GM23338 (cell line): ENCODE data around the gene NRF1.
"Not testable (repeated sequence)": the region's sequence is repeated elsewhere in the genome, so short reads cannot be mapped to it uniquely, and the experiment has no call there.

Experiments
- CTCF ChIP-seq, 2 experiments: fragments of 200-600 bp in 1 of 2; sonication (generic) in 1 of 2; conservative IDR thresholded peaks; 2 replicates each; pipeline versions ENCODE4 v1.5.1 to v1.6.1; 2016 to 2017; ENCODE audit warnings: antibody characterized with exemption in 2 of 2, low read depth in 2 of 2, mild to moderate bottlenecking in 2 of 2, moderate library complexity in 1 of 2
- EZH2phosphoT487 ChIP-seq: fragments of 200-600 bp; sonication (generic); IDR thresholded peaks from one replicate; pipeline ENCODE4 v1.8.1; 2018; ENCODE audit warnings: antibody characterized with exemption; ENCODE audit not compliant: unreplicated experiment
- POLR2AphosphoS5 ChIP-seq: IDR thresholded peaks from 2 replicates; pipeline ENCODE4 v1.6.1; 2016; ENCODE audit warnings: antibody characterized with exemption, low read depth

DNA sequence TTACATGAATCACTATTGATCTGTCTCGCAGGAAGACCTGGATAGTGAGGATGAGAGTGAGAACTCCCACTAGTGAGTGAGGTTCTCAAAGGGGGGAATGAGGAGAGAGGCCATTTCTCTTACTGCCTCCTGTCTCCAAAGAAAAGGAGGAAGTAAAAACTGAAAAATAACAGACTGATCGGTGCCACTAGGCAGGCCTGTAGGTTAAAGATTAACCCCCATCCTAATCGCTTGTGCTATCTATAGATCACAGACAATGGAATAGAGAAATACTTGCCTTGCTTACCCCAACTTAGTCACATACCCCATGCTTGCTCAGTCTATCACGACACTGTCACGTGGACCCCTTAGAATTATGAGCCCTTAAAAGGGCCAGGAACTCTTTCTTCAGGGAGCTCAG is 25.3 kb upstream of the NRF1 start:
- TF ChIP-seq POLR2AphosphoS5; EZH2phosphoT487; CTCF (conservative IDR thresholded peaks at IDR 0.05; ENCODE audit: low read depth in 2 of 2): not testable (repeated sequence)
